Measurements from ENCODE around the gene CBLN3.
A peak's percentile ranks its signal among the peaks of the same experiment; 100 is the strongest.
"Not testable (repeated sequence)": the region's sequence is repeated elsewhere in the genome, so short reads cannot be mapped to it uniquely, and the experiment has no call there.

Gene CBLN3

DNA sequence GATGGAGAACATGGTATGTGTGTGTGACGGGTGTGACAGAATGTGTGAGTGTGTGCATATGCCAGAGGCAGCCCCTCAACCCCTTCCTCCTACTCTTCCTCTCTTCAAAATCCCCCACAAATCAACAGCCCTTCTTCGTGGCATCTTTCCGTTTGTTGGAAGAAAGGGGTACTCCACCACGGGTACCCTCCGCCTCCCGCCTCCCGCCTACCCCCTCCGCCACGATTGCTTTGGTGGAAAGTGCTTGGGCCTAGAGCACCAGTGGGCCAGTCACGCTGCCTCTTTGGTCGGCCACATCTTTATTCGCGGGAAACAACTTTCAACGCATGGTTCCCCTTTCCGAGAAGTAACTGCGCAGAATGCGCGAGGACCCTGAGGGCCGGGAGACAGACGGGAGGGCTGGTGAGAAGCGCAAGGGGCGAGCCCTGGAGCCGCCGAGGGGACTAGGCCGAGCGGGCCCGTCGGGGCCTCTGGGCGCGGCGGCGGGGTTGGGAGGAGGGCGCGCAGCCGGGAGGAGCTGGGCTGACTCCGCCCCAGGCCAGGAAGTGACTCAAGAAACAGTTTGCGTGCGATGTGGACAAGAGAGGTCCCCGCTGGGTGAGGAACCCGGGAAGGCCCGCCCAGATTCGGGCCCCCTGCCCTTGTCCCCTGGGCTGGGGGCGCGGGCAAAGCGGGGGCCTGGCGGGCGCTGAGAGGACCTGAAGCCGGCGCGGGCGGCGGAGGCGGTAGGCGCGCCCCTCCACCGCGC is at the start of gene CBLN3, which contains the start of gene KHNYN:
Gene CBLN3 (minus strand): TSS at position 274 of the 748 bp plus-strand sequence. CDS start 614 bp downstream, outside the sequence.
Gene KHNYN (plus strand): TSS at position 560 of the 748 bp plus-strand sequence. CDS start 777 bp downstream, outside the sequence.
- Histone ChIP-seq H3K36me3 (ENCODE audit: insufficient read depth, low read length) (peaks cover 39% of the 10 kb centered on the region), H3K27me3 (ENCODE audit: insufficient read depth, low read length, poor library complexity) (no peaks in the 10 kb centered on the region), H4K20me1 (ENCODE audit: insufficient read depth, low read length) (peaks cover 27% of the 10 kb centered on the region), H3K4me3 (ENCODE audit: low read depth in 1 of 2, low read length in 2 of 2) (peak within 1 kb of the TSS; percentile 93 to 96; a peak in 3 of 4 replicates), H3K4me2 (ENCODE audit: insufficient read depth, low read length) (peak within 1 kb of the TSS; percentile 97), H3K4me1 (ENCODE audit: insufficient read depth, low read length) (peaks cover 43% of the 10 kb centered on the region), H3K9ac (ENCODE audit: low read depth, low read length) (peak within 1 kb of the TSS; percentile 94), H2AFZ (ENCODE audit: low read depth, low read length) (peak within 1 kb of the TSS; percentile 97), H3K9me3 (ENCODE audit: insufficient read depth, low read length, severe bottlenecking) (no peaks in the 10 kb centered on the region), H3K79me2 (ENCODE audit: insufficient read depth, low read length) (peaks cover 28% of the 10 kb centered on the region), H3K27ac (ENCODE audit: low read length) (peak within 1 kb of the TSS; percentile 90)
- DNase-seq (peak; percentile 90), ATAC-seq (ENCODE audit: insufficient read depth, low read depth) (peak; percentile 90)
- TF ChIP-seq, protein P1, sequence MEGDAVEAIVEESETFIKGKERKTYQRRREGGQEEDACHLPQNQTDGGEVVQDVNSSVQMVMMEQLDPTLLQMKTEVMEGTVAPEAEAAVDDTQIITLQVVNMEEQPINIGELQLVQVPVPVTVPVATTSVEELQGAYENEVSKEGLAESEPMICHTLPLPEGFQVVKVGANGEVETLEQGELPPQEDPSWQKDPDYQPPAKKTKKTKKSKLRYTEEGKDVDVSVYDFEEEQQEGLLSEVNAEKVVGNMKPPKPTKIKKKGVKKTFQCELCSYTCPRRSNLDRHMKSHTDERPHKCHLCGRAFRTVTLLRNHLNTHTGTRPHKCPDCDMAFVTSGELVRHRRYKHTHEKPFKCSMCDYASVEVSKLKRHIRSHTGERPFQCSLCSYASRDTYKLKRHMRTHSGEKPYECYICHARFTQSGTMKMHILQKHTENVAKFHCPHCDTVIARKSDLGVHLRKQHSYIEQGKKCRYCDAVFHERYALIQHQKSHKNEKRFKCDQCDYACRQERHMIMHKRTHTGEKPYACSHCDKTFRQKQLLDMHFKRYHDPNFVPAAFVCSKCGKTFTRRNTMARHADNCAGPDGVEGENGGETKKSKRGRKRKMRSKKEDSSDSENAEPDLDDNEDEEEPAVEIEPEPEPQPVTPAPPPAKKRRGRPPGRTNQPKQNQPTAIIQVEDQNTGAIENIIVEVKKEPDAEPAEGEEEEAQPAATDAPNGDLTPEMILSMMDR (IDR thresholded peaks at IDR 0.05; ENCODE audit: borderline replicate concordance, extremely low read depth, low read length, poor library complexity, severe bottlenecking), result no peak
- TF ChIP-seq EZH2 (IDR thresholded peaks at IDR 0.05; ENCODE audit: borderline replicate concordance, low read depth, low read length, severe bottlenecking), result no peak

- H3K4me3 ChIP-seq (ENCODE audit: low read depth in 1 of 2, low read length in 2 of 2), result no peak overlapping the region
- TF ChIP-seq EZH2 (IDR thresholded peaks at IDR 0.05; ENCODE audit: borderline replicate concordance, low read depth, low read length, severe bottlenecking), result no peak
- TF ChIP-seq, protein P1 (IDR thresholded peaks at IDR 0.05; ENCODE audit: borderline replicate concordance, extremely low read depth, low read length, poor library complexity, severe bottlenecking), result no peak
- H3K9ac ChIP-seq (ENCODE audit: low read depth, low read length), result no peak overlapping the region
- H3K4me2 ChIP-seq (ENCODE audit: insufficient read depth, low read length), result no peak overlapping the region
- H3K4me1 ChIP-seq (ENCODE audit: insufficient read depth, low read length), result no peaks in the 10 kb centered on the region
- H3K79me2 ChIP-seq (ENCODE audit: insufficient read depth, low read length), result no peaks in the 10 kb centered on the region
- ATAC-seq (ENCODE audit: insufficient read depth, low read depth) (no peak), DNase-seq (no peak)
- H3K9me3 ChIP-seq (ENCODE audit: insufficient read depth, low read length, severe bottlenecking), result no peaks in the 10 kb centered on the region
- no peak overlapping the region for H2AFZ ChIP-seq (ENCODE audit: low read depth, low read length)
- H3K36me3 ChIP-seq (ENCODE audit: insufficient read depth, low read length), result no peaks in the 10 kb centered on the region
- no peaks in the 10 kb centered on the region for H4K20me1 ChIP-seq (ENCODE audit: insufficient read depth, low read length)
- H3K27me3 ChIP-seq (ENCODE audit: insufficient read depth, low read length, poor library complexity), result no peaks in the 10 kb centered on the region
- H3K27ac ChIP-seq (ENCODE audit: low read length), result no peak overlapping the region
Observed at GRCh38 chr14:24475261-24475660, 45.8 kb upstream of the CBLN3 start.

DNA sequence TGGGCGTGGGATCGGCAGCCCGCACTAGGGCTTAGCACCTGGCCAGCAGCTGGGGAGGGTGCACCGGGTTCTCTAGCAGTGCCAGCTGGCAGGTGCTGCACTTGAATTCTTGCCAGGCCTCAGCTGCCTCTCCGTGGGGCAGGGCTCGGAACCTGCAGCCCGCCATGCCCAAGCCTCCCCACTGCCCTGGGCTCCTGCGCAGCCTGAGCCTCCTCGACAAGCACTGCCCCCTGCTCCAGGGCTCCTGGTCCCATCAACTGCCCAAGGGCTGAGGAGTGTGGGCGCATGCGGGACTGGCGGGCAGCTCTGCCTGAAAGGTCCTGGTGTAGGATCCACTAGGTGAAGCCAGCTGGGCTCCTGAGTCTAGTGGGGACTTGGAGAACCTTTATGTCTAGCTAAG is 43.7 kb upstream of the CBLN3 start:
- Histone ChIP-seq H3K4me1 (ENCODE audit: insufficient read depth, low read length) (no peaks in the 10 kb centered on the region), H3K9me3 (ENCODE audit: insufficient read depth, low read length, severe bottlenecking) (no peaks in the 10 kb centered on the region), H3K79me2 (ENCODE audit: insufficient read depth, low read length) (no peaks in the 10 kb centered on the region), H3K27me3 (ENCODE audit: insufficient read depth, low read length, poor library complexity) (no peaks in the 10 kb centered on the region), H3K4me2 (ENCODE audit: insufficient read depth, low read length) (no peak overlapping the region), H2AFZ (ENCODE audit: low read depth, low read length) (no peak overlapping the region), H3K36me3 (ENCODE audit: insufficient read depth, low read length) (no peaks in the 10 kb centered on the region), H3K4me3 (ENCODE audit: low read depth in 1 of 2, low read length in 2 of 2) (no peak overlapping the region), H4K20me1 (ENCODE audit: insufficient read depth, low read length) (no peaks in the 10 kb centered on the region), H3K27ac (ENCODE audit: low read length) (no peak overlapping the region), H3K9ac (ENCODE audit: low read depth, low read length) (no peak overlapping the region)
- DNase-seq, result no peak
- TF ChIP-seq, protein P1 (IDR thresholded peaks at IDR 0.05; ENCODE audit: borderline replicate concordance, extremely low read depth, low read length, poor library complexity, severe bottlenecking), result no peak
- TF ChIP-seq EZH2 (IDR thresholded peaks at IDR 0.05; ENCODE audit: borderline replicate concordance, low read depth, low read length, severe bottlenecking), result no peak
- ATAC-seq (ENCODE audit: insufficient read depth, low read depth), result no peak

GRCh38 chr14:24470450-24470849 is 41.0 kb upstream of the CBLN3 start:
- not testable (repeated sequence) for H3K4me3 ChIP-seq (ENCODE audit: low read depth in 1 of 2, low read length in 2 of 2); H4K20me1 ChIP-seq (ENCODE audit: insufficient read depth, low read length); H3K36me3 ChIP-seq (ENCODE audit: insufficient read depth, low read length); H3K79me2 ChIP-seq (ENCODE audit: insufficient read depth, low read length); H3K9me3 ChIP-seq (ENCODE audit: insufficient read depth, low read length, severe bottlenecking); H3K27me3 ChIP-seq (ENCODE audit: insufficient read depth, low read length, poor library complexity); H3K4me1 ChIP-seq (ENCODE audit: insufficient read depth, low read length); H3K9ac ChIP-seq (ENCODE audit: low read depth, low read length); ATAC-seq (ENCODE audit: insufficient read depth, low read depth); H3K4me2 ChIP-seq (ENCODE audit: insufficient read depth, low read length); H3K27ac ChIP-seq (ENCODE audit: low read length); H2AFZ ChIP-seq (ENCODE audit: low read depth, low read length); DNase-seq

Data from DND-41 (cell line).